ENCODE measurements around the gene MEOX1.

Gene MEOX1

DNA sequence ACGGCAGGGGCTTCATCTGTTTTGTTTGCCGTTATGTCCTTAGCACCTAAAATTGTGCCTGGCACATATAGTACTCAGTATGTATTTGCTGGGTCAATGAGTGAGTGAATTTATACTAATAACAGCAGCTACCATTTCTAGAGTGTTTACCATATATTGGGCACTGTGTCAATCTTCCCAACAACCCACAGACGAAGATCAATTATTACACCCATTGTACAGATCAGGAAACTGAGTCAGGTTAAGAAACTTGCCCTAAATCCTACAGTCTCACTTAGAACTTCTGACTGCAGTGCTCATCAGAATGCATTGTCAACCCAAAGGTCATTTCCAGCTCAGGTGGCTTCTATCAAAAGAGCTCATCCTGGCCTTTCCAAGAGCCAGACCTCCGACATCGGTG, 44.5 kb upstream of the MEOX1 start:
- H3K9me2 ChIP-seq (replicated peaks; ENCODE audit: insufficient read depth, low read length), result no peaks in the 10 kb centered on the region
- no peaks in the 10 kb centered on the region for H3K4me1 ChIP-seq (ENCODE audit: low read length)
- H4K20me1 ChIP-seq (ENCODE audit: insufficient read depth, low read length), result no peaks in the 10 kb centered on the region
- no peak for TF ChIP-seq EZH2 (optimal IDR thresholded peaks at IDR 0.05; ENCODE audit: low read depth, low read length)
- no peak for TF ChIP-seq EZH2phosphoT487 (IDR thresholded peaks at IDR 0.05; ENCODE audit: low read length)
- TF ChIP-seq, protein P1, sequence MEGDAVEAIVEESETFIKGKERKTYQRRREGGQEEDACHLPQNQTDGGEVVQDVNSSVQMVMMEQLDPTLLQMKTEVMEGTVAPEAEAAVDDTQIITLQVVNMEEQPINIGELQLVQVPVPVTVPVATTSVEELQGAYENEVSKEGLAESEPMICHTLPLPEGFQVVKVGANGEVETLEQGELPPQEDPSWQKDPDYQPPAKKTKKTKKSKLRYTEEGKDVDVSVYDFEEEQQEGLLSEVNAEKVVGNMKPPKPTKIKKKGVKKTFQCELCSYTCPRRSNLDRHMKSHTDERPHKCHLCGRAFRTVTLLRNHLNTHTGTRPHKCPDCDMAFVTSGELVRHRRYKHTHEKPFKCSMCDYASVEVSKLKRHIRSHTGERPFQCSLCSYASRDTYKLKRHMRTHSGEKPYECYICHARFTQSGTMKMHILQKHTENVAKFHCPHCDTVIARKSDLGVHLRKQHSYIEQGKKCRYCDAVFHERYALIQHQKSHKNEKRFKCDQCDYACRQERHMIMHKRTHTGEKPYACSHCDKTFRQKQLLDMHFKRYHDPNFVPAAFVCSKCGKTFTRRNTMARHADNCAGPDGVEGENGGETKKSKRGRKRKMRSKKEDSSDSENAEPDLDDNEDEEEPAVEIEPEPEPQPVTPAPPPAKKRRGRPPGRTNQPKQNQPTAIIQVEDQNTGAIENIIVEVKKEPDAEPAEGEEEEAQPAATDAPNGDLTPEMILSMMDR (IDR thresholded peaks at IDR 0.05; ENCODE audit: low read length), result no peak
- no peak overlapping the region for H3K27ac ChIP-seq (ENCODE audit: low read length)
- no peak overlapping the region for H2AFZ ChIP-seq (ENCODE audit: low read length)
- no peaks in the 10 kb centered on the region for H3K36me3 ChIP-seq (replicated peaks; ENCODE audit: insufficient read depth, low read length)
- H3K9ac ChIP-seq (ENCODE audit: low read length), result no peak overlapping the region
- H3K4me2 ChIP-seq (ENCODE audit: low read depth, low read length), result no peak overlapping the region
- H3K4me3 ChIP-seq (ENCODE audit: low read length), result no peak overlapping the region
- H3K79me2 ChIP-seq (ENCODE audit: low read length), result no peaks in the 10 kb centered on the region
- DNase-seq, result no peak
- H3F3A ChIP-seq (ENCODE audit: insufficient read depth, low read length), result no peaks in the 10 kb centered on the region
- H3K27me3 ChIP-seq (replicated peaks; ENCODE audit: insufficient read depth, low read length), result peaks cover 92% of the 10 kb centered on the region
- H3K9me3 ChIP-seq (replicated peaks; ENCODE audit: insufficient read depth, low read length), result no peaks in the 10 kb centered on the region

GRCh38 chr17:43703630-43704029, 41.9 kb upstream of the MEOX1 start:
- Histone ChIP-seq H3K9ac (ENCODE audit: low read length) (no peak overlapping the region), H3K36me3 (replicated peaks; ENCODE audit: insufficient read depth, low read length) (no peaks in the 10 kb centered on the region), H3K9me3 (replicated peaks; ENCODE audit: insufficient read depth, low read length) (no peaks in the 10 kb centered on the region), H3F3A (ENCODE audit: insufficient read depth, low read length) (no peaks in the 10 kb centered on the region), H3K79me2 (ENCODE audit: low read length) (no peaks in the 10 kb centered on the region), H3K4me1 (ENCODE audit: low read length) (no peaks in the 10 kb centered on the region), H2AFZ (ENCODE audit: low read length) (no peak overlapping the region), H3K27me3 (replicated peaks; ENCODE audit: insufficient read depth, low read length) (peaks cover 96% of the 10 kb centered on the region), H3K4me3 (ENCODE audit: low read length) (no peak overlapping the region), H3K4me2 (ENCODE audit: low read depth, low read length) (no peak overlapping the region), H3K27ac (ENCODE audit: low read length) (no peak overlapping the region), H4K20me1 (ENCODE audit: insufficient read depth, low read length) (no peaks in the 10 kb centered on the region), H3K9me2 (replicated peaks; ENCODE audit: insufficient read depth, low read length) (no peaks in the 10 kb centered on the region)
- DNase-seq, result no peak
- TF ChIP-seq, protein P1 (IDR thresholded peaks at IDR 0.05; ENCODE audit: low read length), result no peak
- TF ChIP-seq EZH2phosphoT487 (IDR thresholded peaks at IDR 0.05; ENCODE audit: low read length) (no peak), EZH2 (optimal IDR thresholded peaks at IDR 0.05; ENCODE audit: low read depth, low read length) (no peak)

GRCh38 chr17:43702637-43703036, 40.9 kb upstream of the MEOX1 start:
- Histone ChIP-seq H3K4me3 (ENCODE audit: low read length) (no peak overlapping the region), H3F3A (ENCODE audit: insufficient read depth, low read length) (no peaks in the 10 kb centered on the region), H3K27ac (ENCODE audit: low read length) (no peak overlapping the region), H3K9me2 (replicated peaks; ENCODE audit: insufficient read depth, low read length) (no peaks in the 10 kb centered on the region), H3K36me3 (replicated peaks; ENCODE audit: insufficient read depth, low read length) (no peaks in the 10 kb centered on the region), H3K79me2 (ENCODE audit: low read length) (no peaks in the 10 kb centered on the region), H3K9me3 (replicated peaks; ENCODE audit: insufficient read depth, low read length) (no peaks in the 10 kb centered on the region), H3K9ac (ENCODE audit: low read length) (no peak overlapping the region), H4K20me1 (ENCODE audit: insufficient read depth, low read length) (no peaks in the 10 kb centered on the region), H2AFZ (ENCODE audit: low read length) (no peak overlapping the region; the same call in 1 of the 2 replicates), H3K4me2 (ENCODE audit: low read depth, low read length) (no peak overlapping the region), H3K4me1 (ENCODE audit: low read length) (no peaks in the 10 kb centered on the region), H3K27me3 (replicated peaks; ENCODE audit: insufficient read depth, low read length) (peaks cover 97% of the 10 kb centered on the region)
- DNase-seq, result no peak
- TF ChIP-seq EZH2 (optimal IDR thresholded peaks at IDR 0.05; ENCODE audit: low read depth, low read length) (no peak), EZH2phosphoT487 (IDR thresholded peaks at IDR 0.05; ENCODE audit: low read length) (no peak)
- TF ChIP-seq, protein P1 (IDR thresholded peaks at IDR 0.05; ENCODE audit: low read length), result no peak
